HG03575 (cell line): ENCODE results near the gene UPF3B.
"Not testable (repeated sequence)": the region's sequence is repeated elsewhere in the genome, so short reads cannot be mapped to it uniquely, and the experiment has no call there.

Experiments
- ATAC-seq: cut with Tn5 transposase; IDR thresholded peaks from one replicate; pipeline ENCODE4 v1.9.1; 2021; ENCODE audit not compliant: unreplicated experiment, insufficient number of reproducible peaks, low FRiP score; ENCODE audit errors: extremely low read depth

The UPF3B gene

GRCh38 chrX:119833905-119834304 lies 18.9 kb downstream of the UPF3B start:
- no peak for ATAC-seq

- no peak for ATAC-seq
Measured at GRCh38 chrX:119828446-119828845, 24.3 kb downstream of the UPF3B start.

GRCh38 chrX:119826399-119826959 lies 26.3 kb downstream of the UPF3B start:
- ATAC-seq = no peak

DNA sequence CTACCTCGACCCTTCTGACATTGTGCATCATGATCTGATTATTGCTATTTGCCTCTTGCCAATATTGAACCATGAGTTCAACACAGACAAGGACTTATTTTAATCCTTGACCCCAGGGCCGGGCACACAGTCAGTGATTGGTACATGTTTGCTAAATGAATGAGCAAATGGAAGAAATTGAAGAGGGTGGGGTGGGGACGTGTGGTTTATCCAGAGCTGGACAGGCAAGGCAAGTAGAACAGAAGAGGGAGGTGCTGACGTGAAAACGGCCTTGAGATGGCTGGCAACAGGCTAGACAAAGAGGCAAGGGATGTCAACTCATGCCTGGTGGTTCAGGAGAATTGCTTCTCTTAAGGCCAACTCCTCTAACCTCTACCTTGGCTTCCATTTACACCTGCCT lies 28.5 kb downstream of the UPF3B start:
- ATAC-seq = not testable (repeated sequence)

- peak; percentile 88 for ATAC-seq
Measured at GRCh38 chrX:119821703-119822102, 31.1 kb downstream of the UPF3B start.

GRCh38 chrX:119817130-119817690 lies 35.6 kb downstream of the UPF3B start:
- ATAC-seq = no peak

DNA sequence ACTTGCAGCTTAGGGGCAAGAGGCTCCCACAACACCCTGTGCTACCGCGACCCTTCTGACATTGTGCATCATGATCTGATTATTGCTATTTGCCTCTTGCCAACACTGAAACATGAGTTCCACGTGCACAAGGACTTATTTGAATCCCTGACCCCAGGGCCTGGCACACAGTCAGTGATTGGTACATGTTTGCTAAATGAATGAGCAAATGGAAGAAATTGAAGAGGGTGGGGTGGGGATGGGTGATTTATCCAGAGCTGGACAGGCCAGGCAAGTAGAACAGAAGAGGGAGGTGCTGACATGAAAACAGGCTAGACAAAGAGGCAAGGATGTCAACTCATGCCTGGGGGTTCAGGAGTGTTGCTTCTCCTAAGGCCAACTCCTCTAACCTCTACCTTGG lies 36.5 kb downstream of the UPF3B start:
- no peak for ATAC-seq

DNA sequence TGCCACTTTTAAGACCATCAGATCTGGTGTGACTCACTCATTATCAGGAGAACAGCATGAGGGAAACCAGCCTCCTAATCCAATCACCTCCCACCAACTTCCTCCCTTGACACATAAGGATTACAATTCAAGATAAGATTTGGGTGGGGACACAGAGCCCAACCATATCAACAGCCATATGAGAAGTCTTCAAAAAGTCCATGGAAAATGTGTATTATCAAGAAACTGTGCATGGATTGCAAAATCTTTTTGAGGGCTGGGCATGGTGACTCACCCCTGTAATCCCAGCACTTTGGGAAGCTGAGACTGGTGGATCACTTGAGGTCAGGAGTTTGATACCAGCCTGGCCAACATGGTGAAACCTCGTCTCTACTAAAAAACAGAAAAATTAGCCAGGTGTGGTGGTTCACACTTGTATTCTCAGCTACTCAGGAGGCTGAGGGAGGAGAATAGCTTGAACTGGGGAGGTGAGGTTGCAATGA lies 43.5 kb downstream of the UPF3B start:
- no peak for ATAC-seq

- not testable (repeated sequence) for ATAC-seq
Measured at GRCh38 chrX:119808461-119808860, 44.3 kb downstream of the UPF3B start.

GRCh38 chrX:119802546-119802945 lies 50.2 kb downstream of the UPF3B start:
- no peak for ATAC-seq

DNA sequence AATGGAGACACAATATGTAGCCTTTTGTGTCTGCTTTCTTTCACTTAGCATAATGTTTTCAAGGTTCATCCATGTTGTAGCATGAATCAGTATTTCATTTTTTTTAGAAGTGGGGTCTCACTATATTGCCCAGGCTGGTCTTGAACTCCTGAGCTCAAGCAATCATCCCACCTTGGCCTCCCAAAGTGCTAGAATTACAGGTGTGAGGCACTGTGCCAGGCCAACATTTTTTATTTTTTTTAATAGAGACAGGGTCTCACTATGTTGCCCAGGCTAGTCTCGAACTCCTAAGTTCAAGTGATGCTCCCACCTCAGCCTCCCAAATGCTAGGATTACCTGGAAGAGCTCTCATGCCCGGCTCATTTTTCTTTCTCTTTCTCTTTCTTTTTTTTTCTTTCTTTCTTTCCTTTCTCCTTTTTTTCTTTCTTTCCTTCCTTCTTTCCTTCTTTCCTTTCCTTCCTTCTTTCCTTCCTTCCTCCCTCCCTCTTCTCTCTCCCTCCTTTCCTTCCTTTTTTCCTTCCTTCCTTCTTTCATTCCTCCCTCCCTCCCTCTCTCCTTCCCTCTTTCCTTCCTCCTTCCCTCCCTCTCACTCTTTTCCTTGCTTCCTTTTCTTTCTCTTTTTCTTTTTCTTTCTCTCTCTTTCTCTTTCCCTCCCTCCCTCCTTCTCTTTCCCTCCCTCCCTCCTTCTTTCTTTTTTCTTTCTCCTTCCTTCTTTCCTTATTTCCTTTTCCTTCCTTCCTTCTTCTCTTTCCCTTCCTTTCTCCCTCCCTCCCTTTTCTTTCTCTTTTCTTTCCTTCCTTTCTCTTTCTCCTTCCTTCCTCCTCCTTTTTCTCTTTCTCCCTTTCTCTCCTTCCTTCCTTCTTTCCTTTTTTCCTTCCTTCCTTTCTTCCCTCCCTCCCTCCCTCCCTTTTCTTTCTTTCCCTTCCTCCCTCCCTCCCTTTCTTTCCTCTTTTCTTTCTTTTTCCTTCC lies 51.2 kb downstream of the UPF3B start:
- no peak for ATAC-seq

DNA sequence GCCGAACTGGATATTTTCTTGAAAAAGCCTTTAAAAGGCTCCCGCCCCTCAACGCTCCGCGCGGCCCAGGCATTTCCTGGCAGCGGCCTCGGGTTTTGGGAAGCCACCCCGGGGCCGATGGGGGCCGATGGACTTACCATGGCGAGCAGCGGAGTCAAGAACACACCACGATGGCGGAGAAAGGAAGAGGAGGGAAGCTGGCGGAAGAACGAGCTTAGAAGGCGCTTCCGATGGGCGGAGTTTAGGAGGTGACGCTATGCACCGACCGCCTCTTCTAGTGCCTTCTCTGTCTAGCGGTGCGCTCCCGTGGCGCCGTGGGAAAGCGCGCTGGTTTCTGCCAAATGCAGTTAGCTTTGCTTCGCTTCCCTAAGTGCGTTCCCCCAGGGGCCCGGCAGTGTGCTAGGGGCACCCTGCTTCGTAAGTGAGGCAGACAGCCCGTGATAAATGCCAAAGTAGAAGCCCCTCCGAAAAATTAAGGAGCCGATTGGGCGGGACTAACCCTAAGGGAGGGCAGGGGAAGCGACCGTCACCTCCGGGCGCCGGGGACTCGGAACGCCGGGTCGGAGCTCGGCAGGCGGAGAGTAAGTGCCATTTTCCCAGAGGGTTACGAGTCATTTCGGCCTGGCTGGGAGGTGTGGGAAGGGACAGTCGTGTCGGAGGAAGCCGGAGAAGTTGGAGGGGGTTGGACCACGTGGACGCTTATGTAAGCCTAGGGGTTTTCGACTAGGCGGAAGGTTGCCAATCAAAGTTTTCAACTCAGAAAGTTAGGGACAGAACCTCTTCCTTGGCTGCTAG lies 61.1 kb downstream of the UPF3B start, which contains the start of gene RPL39:
TSS of gene RPL39 (minus strand) at position 194 of the 795 bp plus-strand sequence. CDS start at position 140, 54 bp downstream.
- peak; percentile 60 for ATAC-seq

DNA sequence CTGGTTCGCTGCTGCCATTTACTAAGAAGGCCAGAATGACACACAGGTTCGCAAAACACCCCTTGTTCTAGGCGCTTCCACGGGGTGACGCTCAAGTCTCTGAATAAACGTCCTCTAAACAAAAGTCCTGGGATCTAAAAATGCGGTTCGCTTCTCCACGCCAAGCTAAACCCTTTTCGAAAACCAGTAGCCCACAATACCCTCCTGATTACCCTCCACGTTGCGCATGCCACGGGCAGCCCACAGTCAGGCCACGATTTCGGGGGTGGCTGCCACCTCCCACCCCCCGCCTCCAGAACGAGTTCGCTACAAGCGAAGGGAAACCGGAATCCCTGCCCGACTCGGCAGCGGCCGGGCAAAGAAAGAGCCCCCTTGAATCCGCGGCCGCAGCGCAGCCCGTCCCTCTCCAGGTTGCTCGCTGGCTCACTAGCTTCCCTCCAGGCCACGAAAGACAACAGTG lies 61.8 kb downstream of the UPF3B start:
- ATAC-seq = no peak

GRCh38 chrX:119784747-119785446 lies 67.9 kb downstream of the UPF3B start:
- ATAC-seq = no peak
